Activated T-cell treated with anti-CD3 and anti-CD28 coated beads, Interleukin-2, amount 50 U/mL, for 1 hour (primary cell): Measurements from ENCODE around the gene PLCB4.

Experiments used
- DNase-seq: peaks from one replicate; pipeline ENCODE4 v3.0.0-alpha.2; 2020

The PLCB4 gene

GRCh38 chr20:9185511-9185910, 116.6 kb downstream of the PLCB4 start:
- DNase-seq = no peak

DNA sequence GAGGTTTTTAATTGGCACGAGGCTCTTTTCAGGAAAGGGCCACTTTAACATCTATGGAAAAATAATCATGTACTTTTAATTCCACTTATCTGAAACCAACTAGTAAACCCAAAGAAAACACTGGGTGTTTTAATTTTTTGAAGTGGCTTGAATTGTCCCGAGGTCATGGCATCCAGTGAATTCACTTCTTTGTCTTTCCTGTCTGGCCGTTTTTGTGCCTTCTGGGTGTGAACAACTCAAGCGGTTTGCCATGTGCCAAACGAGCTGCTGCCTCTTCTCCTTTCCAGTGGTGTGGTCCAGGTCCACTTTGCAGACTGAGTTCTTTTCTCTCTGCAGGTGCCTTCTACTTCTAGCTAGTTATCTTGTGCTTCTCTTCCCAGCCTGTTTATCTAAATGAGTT, 117.5 kb downstream of the PLCB4 start:
- no peak for DNase-seq

GRCh38 chr20:9195031-9195430, 126.1 kb downstream of the PLCB4 start:
- DNase-seq = no peak

- DNase-seq = no peak
Measured at GRCh38 chr20:9196110-9196509, 127.2 kb downstream of the PLCB4 start.

DNA sequence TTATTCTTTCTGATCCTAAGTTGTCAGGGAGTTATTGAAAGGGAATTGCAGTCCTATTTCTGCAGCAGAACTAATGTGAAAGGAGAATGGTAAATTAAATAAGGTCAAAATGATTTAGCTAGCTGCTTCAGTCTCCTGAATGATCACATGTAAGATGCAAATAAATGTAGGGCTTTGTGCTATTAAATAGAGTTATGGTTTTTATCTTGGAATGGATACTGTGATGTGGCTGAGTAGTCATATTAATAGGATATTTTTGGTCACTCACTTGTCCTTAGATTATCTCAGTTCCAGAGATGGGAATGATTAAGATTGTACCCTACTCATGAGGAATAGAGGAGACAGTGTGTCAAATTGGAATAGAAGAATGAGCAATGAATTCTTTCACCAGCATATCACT, 129.6 kb downstream of the PLCB4 start:
- no peak for DNase-seq

- no peak for DNase-seq
Measured at GRCh38 chr20:9200196-9200595, 131.3 kb downstream of the PLCB4 start.

DNA sequence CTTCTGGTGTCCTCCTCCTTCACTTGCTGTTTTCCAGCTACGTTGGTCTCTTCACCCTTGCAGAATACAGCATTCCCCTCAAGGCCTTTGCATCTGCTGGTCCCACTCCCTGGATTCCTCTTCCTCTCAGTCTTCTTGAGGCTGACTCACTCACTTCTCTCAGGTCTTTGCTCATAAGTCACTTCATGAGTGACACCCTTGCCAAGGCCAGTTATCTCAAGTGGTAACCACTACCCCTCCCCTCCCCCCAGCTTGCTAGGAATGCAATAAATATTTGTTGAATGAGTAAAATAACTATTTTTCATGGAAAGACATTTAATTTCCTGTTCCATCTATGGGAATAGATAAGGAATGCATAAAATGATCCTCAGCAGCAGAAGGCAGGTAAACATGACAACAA, 131.7 kb downstream of the PLCB4 start:
- DNase-seq = no peak

DNA sequence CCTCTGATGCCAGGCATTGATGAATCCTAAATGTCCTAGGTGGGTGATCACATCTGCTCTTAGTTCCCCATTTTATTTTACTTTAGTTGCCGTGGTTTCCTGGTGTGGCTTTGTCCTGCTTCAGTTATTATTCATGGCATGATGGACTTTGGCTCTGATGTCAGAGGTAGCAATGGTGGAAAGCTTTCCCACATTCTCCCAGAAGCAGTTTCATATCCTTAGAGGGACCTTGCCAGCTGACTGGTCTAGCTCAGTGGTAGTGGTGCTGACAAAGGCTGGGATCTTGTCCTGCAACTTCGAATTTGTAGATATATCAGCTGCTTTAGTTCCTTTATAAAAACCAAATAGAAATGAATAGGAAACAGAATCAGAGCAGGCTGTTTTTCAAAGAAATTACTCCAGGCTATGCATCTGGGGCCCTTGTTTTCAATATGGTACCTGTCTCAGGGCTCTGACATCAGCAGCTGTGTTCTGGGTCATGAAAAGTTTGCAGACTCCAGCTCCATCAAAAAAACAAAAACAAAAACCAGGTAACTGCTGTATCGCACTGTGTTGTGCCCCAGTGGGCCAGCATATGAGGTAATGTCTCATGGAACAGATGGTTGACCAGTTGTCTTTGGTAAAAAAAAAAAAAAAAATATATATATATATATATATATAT, 133.7 kb downstream of the PLCB4 start:
- DNase-seq = no peak

GRCh38 chr20:9203081-9203447, 134.2 kb downstream of the PLCB4 start:
- DNase-seq = no peak

DNA sequence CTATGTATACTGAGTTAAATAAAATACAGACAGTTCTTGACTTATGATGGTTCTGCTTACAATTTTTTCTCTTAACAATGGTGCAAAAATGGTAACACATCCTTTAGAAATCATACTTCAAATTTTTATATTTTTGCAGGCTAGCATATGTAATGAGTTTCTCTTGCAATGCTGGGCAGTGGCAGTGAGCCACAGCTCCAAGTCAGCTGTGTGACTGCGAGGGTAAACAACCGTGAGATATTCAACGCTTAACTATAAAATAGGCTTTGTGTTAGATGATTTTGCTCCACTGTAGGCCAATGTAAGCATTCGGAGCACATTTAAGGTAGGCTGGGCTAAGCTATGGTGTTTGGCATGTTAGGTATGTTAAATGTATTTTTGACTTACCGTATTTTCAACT, 136.1 kb downstream of the PLCB4 start:
- DNase-seq = no peak

- DNase-seq = no peak
Measured at GRCh38 chr20:9206486-9206885, 137.6 kb downstream of the PLCB4 start.

- no peak for DNase-seq
Measured at GRCh38 chr20:9207253-9207652, 138.4 kb downstream of the PLCB4 start.

DNA sequence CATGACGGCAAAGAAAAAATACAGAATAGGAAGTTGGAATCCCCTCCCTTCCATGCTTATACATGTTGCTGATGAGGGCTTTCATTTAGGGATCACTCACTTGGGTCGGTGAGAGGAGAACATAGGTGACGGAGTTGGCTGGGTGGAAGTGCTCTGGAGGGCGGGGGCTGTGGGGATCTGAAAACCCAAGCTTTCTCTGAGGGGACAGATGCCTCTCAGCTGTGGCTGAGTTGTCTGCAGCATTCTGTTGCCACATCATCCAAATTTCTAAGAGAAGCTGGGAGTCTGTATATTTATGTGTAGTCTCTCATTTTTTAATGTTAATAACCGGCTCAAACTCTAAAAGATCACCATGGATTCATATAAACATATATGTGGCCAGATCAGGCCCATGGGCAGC, 141.5 kb downstream of the PLCB4 start:
- DNase-seq = no peak

DNA sequence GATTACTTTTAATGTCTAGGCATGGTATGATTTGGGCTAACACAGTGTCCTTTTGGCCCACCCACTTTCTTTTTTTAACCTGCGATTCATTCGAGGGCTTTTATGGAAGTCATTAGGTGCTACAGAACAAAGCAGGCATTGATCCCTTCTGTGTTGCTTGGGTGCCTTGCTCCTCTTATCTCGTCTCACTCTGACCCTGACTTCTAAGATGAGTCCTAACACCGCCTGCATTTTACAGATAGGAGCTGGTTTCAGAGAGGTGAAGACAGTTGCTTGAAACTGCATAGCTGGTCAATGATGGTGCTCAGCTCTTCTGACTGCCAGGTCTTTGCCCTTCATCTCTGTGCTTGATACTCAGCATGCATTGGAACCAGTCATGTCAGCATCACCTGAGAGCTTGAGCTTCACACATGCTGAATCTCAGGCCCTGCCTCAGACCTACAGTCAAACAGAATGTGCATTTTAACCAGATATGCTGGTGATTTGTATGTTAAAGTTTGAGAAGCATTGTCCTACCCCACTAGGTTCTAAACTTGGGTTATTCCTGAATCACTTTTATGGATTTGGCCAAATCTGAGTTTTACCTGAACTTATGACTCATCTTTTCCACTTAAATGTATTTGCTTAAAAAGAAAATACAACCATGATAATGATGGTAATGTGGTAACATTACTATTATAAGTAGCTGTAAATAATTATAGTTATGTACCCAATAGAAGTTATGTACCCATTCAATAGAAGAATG, 142.3 kb downstream of the PLCB4 start:
- no peak for DNase-seq

GRCh38 chr20:9212735-9213134, 143.8 kb downstream of the PLCB4 start:
- no peak for DNase-seq

DNA sequence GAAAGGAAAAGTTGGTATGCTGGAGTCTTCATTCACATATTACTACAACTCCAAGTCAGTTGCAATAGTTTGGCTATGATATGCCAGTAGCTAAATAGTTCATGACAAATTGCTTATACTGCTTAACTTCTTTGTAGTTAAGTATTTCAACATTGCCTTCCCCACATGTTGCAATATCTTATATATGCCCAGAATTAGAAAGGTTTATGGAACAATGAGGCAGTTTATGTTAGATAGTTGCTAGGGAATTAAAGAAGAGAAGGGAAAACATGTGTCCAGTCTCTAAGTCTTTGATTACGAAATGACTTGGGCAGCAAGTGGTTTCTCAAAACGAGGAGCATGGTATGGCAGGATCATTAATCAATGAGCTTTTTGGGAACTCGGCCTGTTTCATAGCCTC, 145.8 kb downstream of the PLCB4 start:
- DNase-seq = no peak

GRCh38 chr20:9215539-9215938, 146.7 kb downstream of the PLCB4 start:
- DNase-seq = no peak

- DNase-seq = no peak
Measured at GRCh38 chr20:9218531-9218961, 149.7 kb downstream of the PLCB4 start.

GRCh38 chr20:9220874-9221547, 152.1 kb downstream of the PLCB4 start:
- DNase-seq = no peak

DNA sequence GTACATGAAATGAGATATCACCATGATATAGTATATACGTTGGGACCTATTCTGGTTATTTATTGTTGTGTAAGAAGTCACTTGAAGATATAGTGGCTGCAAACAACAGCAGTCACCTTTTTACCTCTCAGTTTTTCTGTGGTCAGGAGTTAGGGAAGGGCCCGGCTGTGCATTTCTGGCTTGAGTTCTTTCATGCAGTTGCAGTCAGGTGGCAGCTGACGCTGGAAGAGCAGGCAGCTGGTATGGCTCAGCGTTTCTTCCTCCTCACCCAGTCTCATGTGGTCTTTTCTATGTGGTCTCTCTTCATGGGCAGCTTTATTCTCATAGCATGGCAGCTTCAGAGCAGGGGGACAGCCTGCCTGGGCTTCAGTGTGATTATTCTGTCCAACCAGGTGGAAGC, 154.4 kb downstream of the PLCB4 start:
- no peak for DNase-seq

- no peak for DNase-seq
Measured at GRCh38 chr20:9225879-9226278, 157.0 kb downstream of the PLCB4 start.

DNA sequence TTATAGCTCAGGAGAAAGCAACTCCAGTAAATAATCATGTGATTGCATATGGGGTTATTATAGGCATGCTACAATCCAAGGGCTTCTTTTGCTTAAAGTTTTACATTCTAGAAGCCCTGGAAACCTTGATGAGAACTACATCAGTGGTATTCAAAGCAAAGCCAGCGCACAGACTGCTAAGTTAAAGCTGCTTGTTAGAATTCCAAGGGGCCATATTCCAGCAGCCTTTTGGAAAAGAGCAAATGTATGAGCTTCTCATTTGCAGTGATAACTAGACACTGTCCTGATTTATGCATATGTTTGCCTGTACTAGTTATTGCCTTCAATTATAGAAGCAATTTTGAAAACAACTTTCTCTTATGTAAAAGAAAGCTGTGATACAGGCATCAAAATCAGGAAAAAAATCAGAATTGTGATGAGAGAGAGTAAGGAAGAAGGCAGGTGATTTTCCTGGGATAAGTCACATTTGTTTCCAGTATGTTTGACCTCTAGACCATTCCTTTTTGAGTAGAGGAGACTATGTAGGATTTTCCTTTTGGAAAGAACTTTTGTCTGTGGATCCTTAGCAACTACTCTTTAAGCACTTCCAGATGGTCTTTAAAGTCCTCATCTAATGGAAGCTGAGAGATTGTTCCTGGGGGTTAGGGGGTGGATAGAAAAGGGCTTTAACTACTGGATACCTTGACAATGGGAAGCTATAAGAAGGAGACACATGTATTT, 159.2 kb downstream of the PLCB4 start:
- no peak for DNase-seq

GRCh38 chr20:9228774-9229450, 160.0 kb downstream of the PLCB4 start:
- DNase-seq = no peak
